GM18868 (cell line): Measurements from ENCODE around the gene HMCN2.

Source experiments
- ATAC-seq: cut with Tn5 transposase; IDR thresholded peaks from one replicate; pipeline ENCODE4 v1.9.1; 2021; ENCODE audit warnings: mild to moderate bottlenecking, moderate library complexity; ENCODE audit not compliant: unreplicated experiment

HMCN2 gene

DNA sequence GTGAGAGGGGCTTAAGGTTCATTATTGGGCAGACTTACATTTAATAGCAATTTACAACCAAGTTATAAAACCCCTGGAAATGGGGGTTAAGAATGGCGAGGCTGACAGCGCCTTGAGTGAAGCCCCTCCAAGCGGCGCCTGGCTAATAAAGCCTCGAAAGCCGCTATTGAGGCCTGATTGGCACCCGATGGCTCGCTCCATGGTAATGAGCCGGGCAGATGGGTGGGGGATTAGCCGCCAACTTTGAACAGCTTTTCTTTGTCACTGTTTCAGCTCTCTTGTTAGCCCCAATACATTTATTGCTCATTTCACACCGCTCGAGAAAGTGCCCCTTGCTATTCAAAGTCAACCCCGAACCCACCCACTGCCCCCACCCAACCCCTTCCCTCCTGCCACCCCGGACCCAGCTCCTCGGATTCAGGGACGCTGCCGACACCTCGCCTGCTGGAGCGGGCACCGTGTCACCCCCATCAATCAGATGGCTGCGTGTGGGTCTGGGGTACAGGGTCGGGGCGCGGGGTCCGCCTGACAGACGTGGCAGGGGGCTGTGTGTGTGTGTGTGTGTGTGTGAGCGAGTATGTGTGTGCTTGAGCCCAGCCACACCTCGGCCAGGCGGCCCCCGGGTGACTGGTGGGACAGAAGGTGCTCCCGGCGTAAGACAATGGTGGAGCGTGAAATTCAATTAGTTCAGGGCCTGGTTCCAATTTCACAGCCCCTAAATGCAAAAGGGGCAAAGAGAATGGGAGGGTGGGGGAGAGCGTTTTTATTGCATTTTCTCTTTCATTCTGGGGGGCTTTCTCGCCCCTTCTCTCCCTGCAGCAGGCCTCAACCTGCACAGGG lies 213.4 kb downstream of the HMCN2 start:
- ATAC-seq = no peak

GRCh38 chr9:130479587-130479986 lies 214.0 kb downstream of the HMCN2 start:
- no peak for ATAC-seq

DNA sequence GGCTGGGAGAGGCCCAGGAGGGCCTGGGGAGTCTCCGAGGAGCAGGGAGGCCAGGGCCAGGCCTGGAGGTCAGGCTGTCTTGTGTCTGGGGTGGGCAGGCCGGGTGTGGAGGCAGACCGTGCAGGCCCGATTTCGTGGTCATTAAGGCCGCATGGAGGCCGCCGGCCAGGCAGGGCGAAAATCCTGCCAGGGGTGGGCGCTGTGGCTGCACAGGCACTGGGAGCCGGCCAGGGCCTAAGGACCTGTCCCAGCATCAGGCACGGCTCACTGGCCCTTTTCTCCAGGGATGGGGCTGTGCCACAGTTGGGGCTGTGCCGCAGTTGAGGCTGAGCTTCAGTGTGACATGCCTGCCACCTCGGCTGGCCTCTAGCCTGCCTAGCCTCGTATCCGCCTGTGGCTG lies 215.1 kb downstream of the HMCN2 start:
- ATAC-seq = no peak

DNA sequence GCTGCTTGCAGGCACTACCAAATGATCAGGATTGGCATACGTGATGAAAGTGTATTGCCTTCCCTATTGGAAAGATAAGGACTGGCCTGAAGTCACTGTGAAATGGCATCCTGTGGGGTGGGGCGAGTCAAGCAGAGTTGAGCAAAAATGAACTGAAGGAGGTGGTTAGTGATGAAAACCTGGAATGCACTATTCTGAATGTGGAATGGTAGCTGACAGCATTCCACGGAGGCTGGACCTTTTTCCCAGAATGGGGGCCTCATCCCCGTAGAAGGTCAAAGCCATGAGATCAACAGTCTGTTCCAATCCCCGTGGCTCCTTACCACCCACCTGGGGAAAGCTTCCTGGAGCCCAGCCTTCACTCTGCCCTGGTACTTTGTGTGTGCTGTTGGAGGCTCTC lies 216.9 kb downstream of the HMCN2 start:
- ATAC-seq = no peak

DNA sequence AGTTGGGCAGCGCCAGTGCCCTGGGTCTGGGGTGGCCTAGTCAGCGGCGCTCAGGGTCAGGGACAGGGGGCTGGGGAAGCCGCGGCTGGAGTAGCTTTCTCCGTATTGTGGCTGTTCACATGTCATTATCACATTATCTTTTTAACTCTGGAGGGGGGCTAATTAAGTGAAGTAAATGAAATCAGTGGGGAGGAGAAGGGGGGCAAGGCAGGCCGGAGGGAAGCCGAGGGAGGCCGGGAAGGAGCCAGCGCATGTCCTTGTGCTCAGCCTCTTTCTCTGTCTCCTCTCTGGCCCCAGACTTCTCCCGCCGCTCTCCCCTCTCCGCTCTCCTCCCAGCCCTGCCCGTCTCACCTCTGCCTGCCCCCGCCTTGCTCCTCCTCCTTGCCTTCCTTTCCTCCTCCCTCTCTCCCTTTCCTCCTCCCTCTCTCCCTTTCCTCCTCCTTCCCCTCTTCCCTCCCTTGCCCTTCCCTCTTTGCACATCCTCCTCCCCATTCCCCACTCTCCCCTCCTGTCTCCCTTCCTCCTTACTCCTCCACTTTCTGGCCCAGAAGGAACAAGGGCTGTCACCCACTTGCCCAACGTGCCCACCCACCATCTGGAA lies 217.9 kb downstream of the HMCN2 start:
- no peak for ATAC-seq
